BE2C (cell line): ENCODE measurements around the gene PLA2G4D.

Experiments used
- DNase-seq: peaks from one replicate; pipeline ENCODE4 v3.0.0-alpha.2; 2020
- H3K27me3 ChIP-seq: fragments of 250-450 bp; sonication (Bioruptor Pico); 2 replicates; pipeline ENCODE4 v1.5.1; 2020; ENCODE audit warnings: mild to moderate bottlenecking
- H3K36me3 ChIP-seq: fragments of 250-450 bp; sonication (Bioruptor Pico); 2 replicates; pipeline ENCODE4 v1.5.1; 2020; ENCODE audit warnings: mild to moderate bottlenecking
- H3K4me1 ChIP-seq: fragments of 250-450 bp; sonication (Bioruptor Pico); 2 replicates; pipeline ENCODE4 v1.5.1; 2020
- H3K4me3 ChIP-seq: 2 replicates; pipeline ENCODE4 v1.5.1; 2011; ENCODE audit warnings: low read depth, low read length
- H3K9me3 ChIP-seq: fragments of 250-450 bp; sonication (Bioruptor Pico); 2 replicates; pipeline ENCODE4 v1.5.1; 2020
- TF ChIP-seq, protein P1 (sequence below): IDR thresholded peaks from 2 replicates; pipeline ENCODE4 v1.5.1; 2012; ENCODE audit warnings: mild to moderate bottlenecking, low read depth, low read length

Gene PLA2G4D

DNA sequence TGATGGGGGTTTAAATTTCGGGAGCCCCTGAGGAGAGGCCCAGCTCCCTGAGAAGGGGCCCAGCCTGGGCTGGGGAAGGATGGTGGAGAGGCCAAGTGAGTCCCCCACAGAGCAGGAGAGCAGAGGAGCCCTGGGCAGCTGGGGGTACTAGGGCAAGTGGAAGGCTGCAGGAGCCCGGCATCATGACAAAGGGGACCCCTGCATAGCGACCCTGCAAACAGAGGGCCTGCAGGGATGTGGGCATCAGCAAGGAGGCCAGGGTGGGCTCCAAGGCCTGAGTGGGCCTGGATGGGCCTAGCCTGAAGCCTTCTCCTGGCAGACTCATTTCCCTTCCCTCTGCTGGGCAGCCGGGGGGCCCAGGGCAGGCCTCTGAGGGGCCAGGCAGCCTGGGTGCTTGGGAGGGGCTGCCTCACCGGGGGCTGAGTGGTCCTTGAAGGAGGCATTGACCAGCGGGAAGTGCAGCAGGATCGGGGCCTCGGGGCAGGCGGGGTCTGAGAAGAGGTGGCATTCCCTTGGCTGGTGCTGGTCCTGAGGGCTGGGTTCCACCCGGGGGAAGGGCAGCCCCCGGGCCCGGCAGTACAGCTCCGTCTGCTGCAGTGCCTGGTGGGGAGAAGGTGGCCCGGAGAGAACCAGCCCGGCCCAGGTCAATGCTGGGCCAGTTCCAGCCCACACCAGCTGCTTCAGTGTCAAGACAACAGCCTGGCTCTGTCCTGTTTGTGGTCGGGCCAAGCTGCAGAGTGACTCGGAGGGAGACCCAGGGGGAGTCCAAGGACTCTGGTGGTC is 24.7 kb downstream of the PLA2G4D start:
- DNase-seq = no peak
- H3K4me1 ChIP-seq = no peaks in the 10 kb centered on the region; the same call in 1 of the 2 replicates
- H3K27me3 ChIP-seq = no peaks in the 10 kb centered on the region
- no peaks in the 10 kb centered on the region for H3K9me3 ChIP-seq
- no peak overlapping the region for H3K4me3 ChIP-seq
- H3K36me3 ChIP-seq = no peaks in the 10 kb centered on the region
- TF ChIP-seq, protein P1, sequence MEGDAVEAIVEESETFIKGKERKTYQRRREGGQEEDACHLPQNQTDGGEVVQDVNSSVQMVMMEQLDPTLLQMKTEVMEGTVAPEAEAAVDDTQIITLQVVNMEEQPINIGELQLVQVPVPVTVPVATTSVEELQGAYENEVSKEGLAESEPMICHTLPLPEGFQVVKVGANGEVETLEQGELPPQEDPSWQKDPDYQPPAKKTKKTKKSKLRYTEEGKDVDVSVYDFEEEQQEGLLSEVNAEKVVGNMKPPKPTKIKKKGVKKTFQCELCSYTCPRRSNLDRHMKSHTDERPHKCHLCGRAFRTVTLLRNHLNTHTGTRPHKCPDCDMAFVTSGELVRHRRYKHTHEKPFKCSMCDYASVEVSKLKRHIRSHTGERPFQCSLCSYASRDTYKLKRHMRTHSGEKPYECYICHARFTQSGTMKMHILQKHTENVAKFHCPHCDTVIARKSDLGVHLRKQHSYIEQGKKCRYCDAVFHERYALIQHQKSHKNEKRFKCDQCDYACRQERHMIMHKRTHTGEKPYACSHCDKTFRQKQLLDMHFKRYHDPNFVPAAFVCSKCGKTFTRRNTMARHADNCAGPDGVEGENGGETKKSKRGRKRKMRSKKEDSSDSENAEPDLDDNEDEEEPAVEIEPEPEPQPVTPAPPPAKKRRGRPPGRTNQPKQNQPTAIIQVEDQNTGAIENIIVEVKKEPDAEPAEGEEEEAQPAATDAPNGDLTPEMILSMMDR = no peak

DNA sequence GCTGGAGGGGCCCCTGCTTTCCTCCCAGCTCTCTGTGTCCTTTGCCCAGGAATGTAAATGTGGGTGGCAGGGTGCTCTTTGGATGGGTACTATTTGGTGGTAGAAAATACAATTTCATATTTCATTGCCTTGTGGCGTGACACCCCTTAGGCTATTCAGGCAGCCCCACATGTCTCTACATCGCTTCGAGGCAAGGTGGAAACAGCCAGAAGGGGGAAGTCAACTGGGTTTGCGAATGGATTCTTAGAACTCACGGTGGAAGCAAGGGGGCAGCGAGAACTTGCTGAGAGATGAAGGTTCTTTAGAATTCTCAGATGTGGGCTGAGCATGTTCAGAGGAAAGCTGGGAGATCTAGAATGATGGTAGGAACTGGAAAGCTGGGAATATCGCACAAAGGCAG is 25.3 kb downstream of the PLA2G4D start:
- H3K4me3 ChIP-seq = no peak overlapping the region
- no peak for DNase-seq
- H3K9me3 ChIP-seq = no peaks in the 10 kb centered on the region
- TF ChIP-seq, protein P1 = no peak
- H3K27me3 ChIP-seq = no peaks in the 10 kb centered on the region
- no peaks in the 10 kb centered on the region for H3K36me3 ChIP-seq
- no peaks in the 10 kb centered on the region; the same call in 1 of the 2 replicates for H3K4me1 ChIP-seq

DNA sequence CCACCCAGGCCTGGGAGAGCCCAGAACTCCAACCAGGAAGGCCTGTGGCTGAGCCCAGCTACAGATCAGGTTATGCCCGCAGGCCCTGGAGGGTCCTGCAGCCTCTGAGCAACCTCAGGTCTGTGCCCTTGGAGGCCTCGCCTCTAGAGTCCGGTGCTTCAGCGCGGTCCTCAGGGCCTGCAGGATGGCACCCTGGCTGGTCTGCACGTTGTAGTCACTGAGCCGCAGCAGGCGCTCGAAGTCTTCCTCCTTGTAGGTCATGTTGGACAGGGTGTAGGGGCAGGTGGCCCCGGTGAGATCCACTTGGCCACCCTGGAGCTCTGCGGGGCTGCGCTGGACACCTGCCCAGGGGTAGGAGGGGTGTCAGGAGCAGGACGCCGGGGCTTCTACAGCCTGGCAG is 25.8 kb downstream of the PLA2G4D start:
- TF ChIP-seq, protein P1 = no peak
- Histone ChIP-seq H3K4me3 (no peak overlapping the region), H3K9me3 (no peaks in the 10 kb centered on the region), H3K36me3 (no peaks in the 10 kb centered on the region), H3K27me3 (no peaks in the 10 kb centered on the region), H3K4me1 (no peaks in the 10 kb centered on the region; the same call in 1 of the 2 replicates)
- DNase-seq = no peak

DNA sequence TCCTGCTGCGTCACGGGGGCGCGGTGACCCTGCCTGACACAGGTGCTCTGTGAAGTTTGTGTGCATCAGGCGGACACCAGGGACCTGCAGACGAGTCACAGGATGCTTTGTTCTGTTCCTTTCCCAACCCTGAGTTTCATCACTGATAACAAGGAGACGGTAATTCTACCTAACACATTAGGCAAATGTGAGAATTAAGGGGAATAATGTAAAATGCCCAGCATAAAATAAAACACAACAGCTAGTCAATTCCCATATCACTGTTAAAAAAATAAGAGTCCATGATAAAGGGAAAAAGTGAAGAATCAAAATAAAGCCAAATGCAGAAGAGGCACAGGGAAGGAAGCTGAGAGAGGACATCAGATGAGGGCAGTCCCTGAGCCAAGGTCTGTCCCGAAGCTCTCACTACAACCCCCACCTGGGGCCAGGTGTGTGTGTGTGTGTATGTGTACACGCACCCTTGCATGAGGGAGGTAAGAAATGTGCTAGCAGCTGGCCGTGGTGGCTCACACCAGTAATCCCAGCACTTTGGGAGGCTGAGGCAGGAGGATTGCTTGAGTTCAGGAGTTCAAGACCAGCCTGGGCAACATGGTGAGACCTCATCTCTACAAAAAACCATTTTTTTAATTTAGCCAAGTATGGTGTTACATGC is 27.5 kb downstream of the PLA2G4D start:
- H3K4me3 ChIP-seq = no peak overlapping the region

DNA sequence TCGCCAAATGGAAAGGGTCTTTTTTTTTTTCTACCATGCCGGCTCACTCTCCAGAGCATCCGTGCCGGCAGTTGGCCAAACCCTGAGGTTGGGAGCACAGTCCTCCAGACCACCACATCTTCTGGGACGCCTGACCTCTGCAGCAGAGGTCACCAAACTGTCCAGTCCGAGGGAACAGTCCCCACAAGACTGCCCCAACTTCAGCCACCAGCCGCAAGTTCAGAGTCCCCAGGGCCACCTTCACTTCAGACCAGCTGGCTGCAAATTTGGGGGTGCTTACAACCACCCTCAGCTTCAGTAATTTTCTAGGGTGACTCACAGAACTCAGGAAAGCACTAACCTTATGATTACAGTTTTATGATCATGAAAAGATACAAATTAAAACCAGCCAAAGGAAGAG is 28.9 kb downstream of the PLA2G4D start:
- no peaks in the 10 kb centered on the region for H3K27me3 ChIP-seq
- H3K9me3 ChIP-seq = no peaks in the 10 kb centered on the region
- H3K4me3 ChIP-seq = no peak overlapping the region
- H3K4me1 ChIP-seq = no peaks in the 10 kb centered on the region; the same call in 1 of the 2 replicates
- TF ChIP-seq, protein P1 = no peak
- no peaks in the 10 kb centered on the region for H3K36me3 ChIP-seq
- DNase-seq = no peak

More for the DNA sequence above, 27.5 kb downstream of the PLA2G4D start:
- H3K4me1 ChIP-seq = no peaks in the 10 kb centered on the region; the same call in 1 of the 2 replicates
- TF ChIP-seq, protein P1 = no peak
- no peaks in the 10 kb centered on the region for H3K9me3 ChIP-seq
- H3K27me3 ChIP-seq = no peaks in the 10 kb centered on the region
- H3K36me3 ChIP-seq = no peaks in the 10 kb centered on the region
- no peak for DNase-seq

DNA sequence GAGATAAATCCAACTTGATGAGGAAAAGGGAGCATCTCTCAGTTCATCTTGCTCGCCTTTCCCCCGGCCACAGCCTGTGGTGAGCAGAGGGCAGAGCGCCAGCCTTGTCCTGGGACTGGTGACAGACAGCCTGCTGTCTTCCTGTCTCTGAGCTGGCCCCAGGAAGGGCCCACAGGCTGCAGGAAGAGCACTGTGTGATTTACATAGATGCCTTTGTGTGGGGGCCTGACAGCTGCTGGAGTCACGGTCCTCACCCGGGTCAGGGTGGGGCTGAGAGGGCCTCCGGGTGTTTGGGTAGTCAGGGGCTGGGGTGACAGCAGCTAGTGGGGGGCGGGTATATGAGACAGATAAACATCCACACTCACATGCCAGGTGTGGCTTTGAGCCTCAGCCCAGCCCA is 29.3 kb downstream of the PLA2G4D start:
- DNase-seq = peak; percentile 69

More for the DNA sequence above, 29.3 kb downstream of the PLA2G4D start:
- TF ChIP-seq, protein P1 = no peak
- no peak overlapping the region for H3K4me3 ChIP-seq
- H3K9me3 ChIP-seq = no peaks in the 10 kb centered on the region
- no peaks in the 10 kb centered on the region for H3K27me3 ChIP-seq
- H3K36me3 ChIP-seq = no peaks in the 10 kb centered on the region
- no peaks in the 10 kb centered on the region; the same call in 1 of the 2 replicates for H3K4me1 ChIP-seq
